IMR-90 (cell line): ENCODE results near the gene CLK2. TPM values are rescaled to one million over a fixed set of nuclear protein-coding genes. Genes with fewer than 3 reads are reported as not detected.

Experiments
- ATAC-seq: fragments of 200-7000 bp; cut with Tn5 transposase; 2 replicates; pipeline ENCODE4 v1.9.1; 2020; ENCODE audit warnings: low read depth, mild to moderate bottlenecking, moderate library complexity
- BruUV-seq: library from RNA; stranded (reverse); fragments of 400-500 nt; replicated peaks from 2 replicates; lab custom pipeline; 2021; lab: Mats Ljungman, UMichigan
- CTCF ChIA-PET: fragments of 300-600 bp; formaldehyde crosslinking; extraction: SDS; loops from one replicate; lab custom pipeline; 2021; ENCODE audit warnings: antibody characterized with exemption; lab: Yijun Ruan, JAX
- POLR2A ChIA-PET: fragments of 300-600 bp; sonication (Branson Sonifier 250); formaldehyde crosslinking; loops from one replicate; lab custom pipeline; 2022; ENCODE audit warnings: antibody characterized with exemption; ENCODE audit not compliant: unreplicated experiment; lab: Charles Lee
- DNase-seq: peaks from one replicate; pipeline ENCODE4 v3.0.0; 2013
- H2AFZ ChIP-seq: replicated peaks from 2 replicates; pipeline ENCODE3; 2013; ENCODE audit warnings: low read length, mild to moderate bottlenecking; ENCODE audit not compliant: poor library complexity
- H2AK5ac ChIP-seq: 2 replicates; pipeline ENCODE4 v1.6.1; 2013; ENCODE audit warnings: low read depth, low read length, inconsistent platforms
- H2AK9ac ChIP-seq: replicated peaks from 2 replicates; pipeline ENCODE3; 2013; ENCODE audit warnings: mild to moderate bottlenecking, low read depth, low read length, moderate library complexity; ENCODE audit not compliant: poor library complexity
- H2BK120ac ChIP-seq: 2 replicates; pipeline ENCODE4 v1.6.1; 2013; ENCODE audit warnings: low read depth, low read length, inconsistent platforms
- H2BK15ac ChIP-seq: 3 replicates; pipeline ENCODE4 v1.6.1; 2013; ENCODE audit warnings: low read depth, low read length, inconsistent platforms
- H2BK20ac ChIP-seq: 2 replicates; pipeline ENCODE4 v1.6.1; 2013; ENCODE audit warnings: low read depth, mild to moderate bottlenecking, inconsistent platforms, low read length, moderate library complexity
- H2BK5ac ChIP-seq: 2 replicates; pipeline ENCODE4 v1.6.1; 2013; ENCODE audit warnings: mild to moderate bottlenecking, low read depth, low read length, inconsistent platforms; ENCODE audit not compliant: poor library complexity, severe bottlenecking
- H3K14ac ChIP-seq: replicated peaks from 2 replicates; pipeline ENCODE4 v1.6.1; 2013; ENCODE audit warnings: low read depth, low read length, inconsistent platforms
- H3K18ac ChIP-seq: 2 replicates; pipeline ENCODE4 v1.6.1; 2013; ENCODE audit warnings: low read depth, low read length, control low read depth
- H3K23ac ChIP-seq: 2 replicates; pipeline ENCODE4 v1.6.1; 2013; ENCODE audit warnings: low read depth, low read length, inconsistent platforms
- H3K27ac ChIP-seq: 2 replicates; pipeline ENCODE4 v1.5.1; 2013; ENCODE audit warnings: mild to moderate bottlenecking, control low read depth, low read length; ENCODE audit not compliant: insufficient read depth
- H3K27me3 ChIP-seq: 2 replicates; pipeline ENCODE4 v1.6.1; 2013; ENCODE audit warnings: low read length; ENCODE audit not compliant: control insufficient read depth, insufficient read depth
- H3K36me3 ChIP-seq: 2 replicates; pipeline ENCODE4 v1.6.1; 2013; ENCODE audit warnings: low read length, mixed read lengths; ENCODE audit not compliant: control insufficient read depth, insufficient read depth
- H3K4ac ChIP-seq: 2 replicates; pipeline ENCODE4 v1.6.1; 2013; ENCODE audit warnings: low read depth, low read length, inconsistent platforms
- H3K4me1 ChIP-seq: 2 replicates; pipeline ENCODE4 v1.6.1; 2013; ENCODE audit warnings: low read length, mixed read lengths; ENCODE audit not compliant: control insufficient read depth, insufficient read depth
- H3K4me2 ChIP-seq: 2 replicates; pipeline ENCODE4 v1.6.1; 2013; ENCODE audit warnings: low read depth, mild to moderate bottlenecking, control low read depth, low read length, moderate library complexity
- H3K4me3 ChIP-seq: 2 replicates; pipeline ENCODE4 v1.5.1; 2013; ENCODE audit warnings: low read depth, mild to moderate bottlenecking, control low read depth, low read length, moderate library complexity; ENCODE audit not compliant: insufficient read depth
- H3K56ac ChIP-seq: 2 replicates; pipeline ENCODE4 v1.6.1; 2013; ENCODE audit warnings: low read length, inconsistent platforms; ENCODE audit not compliant: insufficient read depth; ENCODE audit errors: extremely low read depth
- H3K79me1 ChIP-seq, 2 experiments: 2 replicates each; pipeline ENCODE4 v1.6.1; 2013; ENCODE audit warnings: low read length in 2 of 2, inconsistent platforms in 1 of 2, low read depth in 1 of 2
- H3K9ac ChIP-seq: 2 replicates; pipeline ENCODE4 v1.6.1; 2013; ENCODE audit warnings: low read depth, low read length, control low read depth
- H3K9me1 ChIP-seq: 2 replicates; pipeline ENCODE4 v1.6.1; 2013; ENCODE audit warnings: low read length, inconsistent platforms; ENCODE audit not compliant: insufficient read depth
- H3K9me3 ChIP-seq: 2 replicates; pipeline ENCODE4 v1.6.1; 2013; ENCODE audit warnings: low read length; ENCODE audit not compliant: control insufficient read depth, insufficient read depth
- H4K20me1 ChIP-seq: 2 replicates; pipeline ENCODE4 v1.6.1; 2013; ENCODE audit warnings: low read length, inconsistent platforms; ENCODE audit not compliant: insufficient read depth
- H4K5ac ChIP-seq: 2 replicates; pipeline ENCODE4 v1.6.1; 2013; ENCODE audit warnings: mild to moderate bottlenecking, low read depth, low read length, control low read depth
- H4K8ac ChIP-seq, 2 experiments: 2 replicates each; pipeline ENCODE4 v1.6.1; 2013; ENCODE audit warnings: low read depth in 2 of 2, low read length in 2 of 2, control low read depth in 1 of 2, inconsistent platforms in 1 of 2
- H4K91ac ChIP-seq: 2 replicates; pipeline ENCODE4 v1.6.1; 2013; ENCODE audit warnings: low read depth, low read length, inconsistent platforms; ENCODE audit not compliant: insufficient read depth
- BHLHE40 ChIP-seq: fragments of 150-350 bp; IDR thresholded peaks from 2 replicates; pipeline ENCODE4 v1.6.1; 2016; ENCODE audit warnings: mild to moderate bottlenecking, low read depth, low read length
- CEBPB ChIP-seq: IDR thresholded peaks from 2 replicates; pipeline ENCODE4 v1.6.1; 2012; ENCODE audit warnings: low read depth, low read length, improper control_type of control experiment
- CHD1 ChIP-seq: IDR thresholded peaks from 2 replicates; pipeline ENCODE4 v1.6.1; 2012; ENCODE audit warnings: low read depth, low read length, improper control_type of control experiment
- FOS ChIP-seq: fragments of 150-350 bp; IDR thresholded peaks from 2 replicates; pipeline ENCODE4 v1.6.1; 2016; ENCODE audit warnings: low read depth, low read length
- MAFK ChIP-seq: IDR thresholded peaks from 2 replicates; pipeline ENCODE4 v1.6.1; 2012; ENCODE audit warnings: low read depth, low read length, improper control_type of control experiment
- MAZ ChIP-seq: IDR thresholded peaks from 2 replicates; pipeline ENCODE4 v1.6.1; 2012; ENCODE audit warnings: low read depth, mild to moderate bottlenecking, low read length, improper control_type of control experiment, moderate library complexity, borderline replicate concordance
- MXI1 ChIP-seq: IDR thresholded peaks from 2 replicates; pipeline ENCODE4 v1.6.1; 2012; ENCODE audit warnings: low read depth, mild to moderate bottlenecking, low read length, moderate library complexity, borderline replicate concordance
- NFE2L2 ChIP-seq: fragments of 150-350 bp; IDR thresholded peaks from 2 replicates; pipeline ENCODE4 v1.6.1; 2016; ENCODE audit warnings: low read depth, mild to moderate bottlenecking, low read length
- POLR2A ChIP-seq: IDR thresholded peaks from 2 replicates; pipeline ENCODE4 v1.6.1; 2012; ENCODE audit warnings: mild to moderate bottlenecking, low read depth, low read length
- RAD21 ChIP-seq: IDR thresholded peaks from 2 replicates; pipeline ENCODE4 v1.6.1; 2012; ENCODE audit warnings: low read length, improper control_type of control experiment
- RCOR1 ChIP-seq: IDR thresholded peaks from 2 replicates; pipeline ENCODE4 v1.6.1; 2012; ENCODE audit warnings: mild to moderate bottlenecking, low read length, improper control_type of control experiment; ENCODE audit not compliant: insufficient replicate concordance
- RFX5 ChIP-seq: IDR thresholded peaks from 2 replicates; pipeline ENCODE4 v1.8.0; 2012; ENCODE audit warnings: low read depth, mild to moderate bottlenecking, low read length, moderate library complexity
- SMC3 ChIP-seq: fragments of 150-350 bp; IDR thresholded peaks from 2 replicates; pipeline ENCODE4 v1.6.1; 2016; ENCODE audit warnings: low read depth, mild to moderate bottlenecking, antibody characterized with exemption, low read length, moderate library complexity
- USF2 ChIP-seq: fragments of 150-350 bp; IDR thresholded peaks from 2 replicates; pipeline ENCODE4 v1.6.1; 2017; ENCODE audit warnings: mild to moderate bottlenecking, antibody characterized with exemption, low read length, low read depth
- WGBS, 2 experiments: methylation state at CpG; one replicate each; pipeline versions ENCODE4 v1.1.5 to v1.1.7; 2013; ENCODE audit warnings: missing lambda C conversion rate in 2 of 2; ENCODE audit not compliant: insufficient read length in 1 of 2; ENCODE audit errors: extremely low coverage in 2 of 2; 5-methylcytosine and 5-hydroxymethylcytosine counted together
- dilution Hi-C: fragments of 300-500 bp; cut with HindIII; formaldehyde crosslinking; loops from one replicate; pipeline ENCODE4 v1.14.3; 2018; ENCODE audit warnings: low sequenced_read_pairs; ENCODE audit not compliant: unreplicated experiment
- in situ Hi-C: fragments of 300-500 bp; cut with MboI; formaldehyde crosslinking; loops from 3 replicates; pipeline ENCODE4 v1.14.3; 2019; ENCODE audit warnings: low sequenced_read_pairs, inconsistent platforms, mixed read lengths
- intact Hi-C: fragments of 100-400 bp; cut with micrococcal nuclease; formaldehyde crosslinking; loops from 2 replicates; pipeline ENCODE4 v1.10.0; 2022
- polyA plus RNA-seq, 3 experiments: library from polyadenylated mRNA; depleted of rRNA; stranded (reverse); fragments of >200 nt; gene quantifications; 2 replicates each; pipeline ENCODE4 v1.2.3, GENCODE V29; 2012; ENCODE audit warnings: low replicate concordance in 1 of 3
- total RNA-seq: library from RNA; depleted of rRNA; stranded (reverse); fragments of >200 nt; gene quantifications from 2 replicates; pipeline ENCODE4 v1.2.3, GENCODE V29; 2012
- TF ChIP-seq, protein P1 (sequence below): conservative IDR thresholded peaks from 2 replicates; pipeline ENCODE4 v1.5.1; 2012; ENCODE audit warnings: mild to moderate bottlenecking, low read depth, low read length, improper control_type of control experiment
- TF ChIP-seq, protein P2 (sequence below): fragments of 150-350 bp; IDR thresholded peaks from 2 replicates; pipeline ENCODE4 v1.6.1; 2016; ENCODE audit warnings: low read depth, mild to moderate bottlenecking, low read length, moderate library complexity, borderline replicate concordance

The CLK2 gene
- total and polyA plus RNA-seq, 2 of the 4 experiments (the other 2 are of a cell fraction), result 19.7 to 61.2 TPM

DNA sequence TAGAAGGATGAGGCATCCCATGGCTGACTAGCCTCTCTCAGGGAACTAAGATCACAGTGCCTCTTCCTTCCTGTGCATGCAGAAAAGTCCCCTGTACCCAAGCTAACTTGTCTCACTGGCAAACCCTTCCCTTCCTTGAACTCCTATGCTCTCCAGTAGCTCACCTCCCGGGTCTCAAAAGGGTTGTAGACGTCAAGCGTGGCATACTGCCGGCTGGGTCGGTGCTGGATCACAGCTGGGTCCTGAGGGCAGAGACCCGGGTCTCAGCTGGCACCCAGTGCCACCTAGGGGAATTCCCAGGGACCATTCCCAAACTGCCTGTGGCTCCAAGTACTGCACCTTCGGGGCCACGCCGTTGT lies 11.8 kb downstream of the CLK2 start:
- Histone ChIP-seq H3K27me3 (no peaks in the 10 kb centered on the region), H4K8ac (peak overlapping the region; percentile 22 to 72), H2BK15ac (no peak overlapping the region), H3K79me1 (peaks cover 15 to 30% of the 10 kb centered on the region in 2 experiments), H4K5ac (peak overlapping the region; percentile 50), H3K9me1 (peaks cover 4% of the 10 kb centered on the region; the same call in 1 of the 2 replicates), H3K4ac (peak overlapping the region; percentile 81), H3K4me2 (peak overlapping the region; percentile 83), H3K4me1 (peaks cover 2% of the 10 kb centered on the region), H3K56ac (peak overlapping the region; percentile 77; the same call in 1 of the 2 replicates), H3K18ac (no peak overlapping the region), H4K20me1 (no peaks in the 10 kb centered on the region), H3K9ac (peak overlapping the region; percentile 74), H3K9me3 (no peaks in the 10 kb centered on the region), H3K27ac (peak overlapping the region; percentile 70), H4K91ac (peak overlapping the region; percentile 18), H3K23ac (peak overlapping the region; percentile 91), H2AK9ac (peak overlapping the region; percentile 96), H3K36me3 (peaks cover 36% of the 10 kb centered on the region), H2AK5ac (peak overlapping the region; percentile 33), H2BK5ac (peak overlapping the region; percentile 62), H2BK120ac (no peak overlapping the region), H2BK20ac (no peak overlapping the region), H3K4me3 (peak overlapping the region; percentile 65), H2AFZ (peak overlapping the region; percentile 84), H3K14ac (peak overlapping the region; percentile 81)
- no TSS peak for BruUV-seq
- POLR2A ChIA-PET, result interaction anchor here (0.5 kb wide), 1 partner anchor 20 kb away, joined by 4 read pairs; a partner anchor contains a TSS
- 0% methylated on average over 3 of the region's 9 CpGs; no CpG with 5 or more reads in 1 of the 2 experiments for WGBS, 2 experiments
- in situ Hi-C loops (no loop called here), dilution Hi-C loops (no loop called here), intact Hi-C loops (loop anchor here (5.0 kb wide), 1 partner anchor 46 kb away; the partner anchor contains the start of gene FDPS)
- CTCF ChIA-PET, result interaction anchor here (0.6 to 1.3 kb wide), 2 partner anchors 11 to 1294 kb away, joined by 3 to 5 read pairs; no protein-coding TSS in a partner anchor
- ATAC-seq, result no peak
- TF ChIP-seq CEBPB (no peak), MAZ (no peak), RCOR1 (no peak), SMC3 (no peak), CHD1 (no peak), RFX5 (no peak), USF2 (no peak), MAFK (no peak), BHLHE40 (no peak), RAD21 (no peak), FOS (no peak), MXI1 (no peak), POLR2A (no peak), NFE2L2 (no peak)
- TF ChIP-seq, protein P1, sequence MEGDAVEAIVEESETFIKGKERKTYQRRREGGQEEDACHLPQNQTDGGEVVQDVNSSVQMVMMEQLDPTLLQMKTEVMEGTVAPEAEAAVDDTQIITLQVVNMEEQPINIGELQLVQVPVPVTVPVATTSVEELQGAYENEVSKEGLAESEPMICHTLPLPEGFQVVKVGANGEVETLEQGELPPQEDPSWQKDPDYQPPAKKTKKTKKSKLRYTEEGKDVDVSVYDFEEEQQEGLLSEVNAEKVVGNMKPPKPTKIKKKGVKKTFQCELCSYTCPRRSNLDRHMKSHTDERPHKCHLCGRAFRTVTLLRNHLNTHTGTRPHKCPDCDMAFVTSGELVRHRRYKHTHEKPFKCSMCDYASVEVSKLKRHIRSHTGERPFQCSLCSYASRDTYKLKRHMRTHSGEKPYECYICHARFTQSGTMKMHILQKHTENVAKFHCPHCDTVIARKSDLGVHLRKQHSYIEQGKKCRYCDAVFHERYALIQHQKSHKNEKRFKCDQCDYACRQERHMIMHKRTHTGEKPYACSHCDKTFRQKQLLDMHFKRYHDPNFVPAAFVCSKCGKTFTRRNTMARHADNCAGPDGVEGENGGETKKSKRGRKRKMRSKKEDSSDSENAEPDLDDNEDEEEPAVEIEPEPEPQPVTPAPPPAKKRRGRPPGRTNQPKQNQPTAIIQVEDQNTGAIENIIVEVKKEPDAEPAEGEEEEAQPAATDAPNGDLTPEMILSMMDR, result no peak
- TF ChIP-seq, protein P2, sequence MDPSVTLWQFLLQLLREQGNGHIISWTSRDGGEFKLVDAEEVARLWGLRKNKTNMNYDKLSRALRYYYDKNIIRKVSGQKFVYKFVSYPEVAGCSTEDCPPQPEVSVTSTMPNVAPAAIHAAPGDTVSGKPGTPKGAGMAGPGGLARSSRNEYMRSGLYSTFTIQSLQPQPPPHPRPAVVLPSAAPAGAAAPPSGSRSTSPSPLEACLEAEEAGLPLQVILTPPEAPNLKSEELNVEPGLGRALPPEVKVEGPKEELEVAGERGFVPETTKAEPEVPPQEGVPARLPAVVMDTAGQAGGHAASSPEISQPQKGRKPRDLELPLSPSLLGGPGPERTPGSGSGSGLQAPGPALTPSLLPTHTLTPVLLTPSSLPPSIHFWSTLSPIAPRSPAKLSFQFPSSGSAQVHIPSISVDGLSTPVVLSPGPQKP, result no peak
- DNase-seq, result peak; percentile 15
